Prostate gland (tissue), 2 donors: ENCODE data around the gene SLC17A7. TPM values are rescaled to one million over a fixed set of nuclear protein-coding genes. Genes with fewer than 3 reads are reported as not detected.

Experiments used
- DNase-seq: peaks from one replicate; pipeline ENCODE4 v3.0.0-alpha.2; 2019; ENCODE audit warnings: low spot score
- H3K27ac ChIP-seq, 2 donors: fragments of 200-600 bp; sonication (generic); 2 replicates each; pipeline ENCODE4 v1.5.1; 2017 to 2019
- H3K27me3 ChIP-seq: fragments of 200-600 bp; sonication (generic); replicated peaks from 2 replicates; pipeline ENCODE4 v1.5.1; 2019; ENCODE audit not compliant: insufficient read depth
- H3K36me3 ChIP-seq, 2 donors: fragments of 200-600 bp; sonication (generic); 1 replicate in 1 of 2; 2 replicates in 1 of 2; pipeline versions ENCODE4 v1.5.1 to v1.8.1; 2017 to 2019
- H3K4me1 ChIP-seq: fragments of 200-600 bp; sonication (generic); replicated peaks from 2 replicates; pipeline ENCODE4 v1.5.1; 2019
- H3K4me3 ChIP-seq, 2 donors: fragments of 200-600 bp; sonication (generic); 2 replicates each; pipeline ENCODE4 v1.5.1; 2017 to 2019
- H3K9me3 ChIP-seq: fragments of 200-600 bp; sonication (generic); 2 replicates; pipeline ENCODE4 v1.5.1; 2017
- POLR2A ChIP-seq: fragments of 450-650 bp; IDR thresholded peaks from one replicate; pipeline ENCODE4 v1.6.1; 2016; ENCODE audit warnings: antibody characterized with exemption, mild to moderate bottlenecking
- POLR2AphosphoS5 ChIP-seq: sonication (generic); formaldehyde crosslinking; IDR thresholded peaks from one replicate; pipeline ENCODE4 v1.6.1; 2017; ENCODE audit warnings: antibody characterized with exemption
- WGBS: methylation state at CpG from one replicate; pipeline ENCODE4 v1.1.5; 2018; 5-methylcytosine and 5-hydroxymethylcytosine counted together
- intact Hi-C: fragments of 100-400 bp; cut with DNase I; formaldehyde crosslinking; loops from one replicate; pipeline ENCODE4 v1.14.2; 2022
- total RNA-seq, 2 donors: library from RNA; depleted of rRNA; stranded (reverse); fragments of >200 nt; gene quantifications; one replicate each; pipeline ENCODE4 v1.1.0, GENCODE V29; 2016
- TF ChIP-seq, protein P1 (sequence below), 4 experiments: fragments of 200-600 bp in 2 of 4; fragments of 450-650 bp in 2 of 4; sonication (generic) in 2 of 4; IDR thresholded peaks; 1 replicate in 3 of 4; 2 replicates in 1 of 4; pipeline ENCODE4 v1.5.1; 2016 to 2019; ENCODE audit warnings: antibody characterized with exemption in 4 of 4, mild to moderate bottlenecking in 2 of 4, moderate library complexity in 2 of 4

SLC17A7 gene
- total RNA-seq, 2 donors from 2014 or later = 0.09 to 0.40 TPM

DNA sequence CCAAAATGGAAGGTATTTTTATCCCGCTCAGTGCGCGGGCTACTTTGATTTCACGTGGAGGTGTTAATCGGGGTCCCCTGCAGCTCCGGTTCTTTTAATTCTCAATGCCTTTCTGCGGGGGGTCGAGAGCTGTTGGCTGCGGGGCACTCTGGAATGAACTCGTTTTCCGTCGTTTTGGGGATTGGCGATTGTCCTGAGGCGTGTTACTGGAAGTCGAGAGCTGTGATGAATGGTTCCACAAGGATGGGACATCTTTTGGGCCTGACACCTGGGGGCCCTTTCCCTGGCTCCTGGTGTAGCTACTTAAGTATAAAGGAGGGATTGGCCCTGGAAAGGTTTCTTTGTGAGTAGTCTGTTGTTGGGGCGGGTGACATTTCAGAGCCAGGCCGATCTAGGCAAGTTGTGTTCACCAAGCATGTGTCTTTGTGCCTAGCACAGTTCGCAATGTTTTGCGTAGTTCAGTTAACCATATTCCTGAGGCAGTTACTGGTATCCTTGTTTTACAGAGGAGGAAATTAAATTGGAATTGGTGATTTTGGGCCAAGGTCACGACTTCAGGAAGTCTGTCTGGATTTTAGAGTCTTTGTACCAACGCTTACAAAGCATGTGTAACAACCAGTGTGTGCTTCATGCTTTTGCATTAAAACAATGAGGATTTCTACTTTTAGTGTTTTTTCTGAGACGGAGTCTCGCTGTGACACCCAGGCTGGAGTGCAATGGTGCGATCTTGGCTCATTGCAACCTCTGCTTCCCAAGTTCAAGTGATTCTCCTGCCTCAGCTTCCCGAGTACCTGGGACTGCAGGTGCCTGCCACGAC is 46.9 kb upstream of the SLC17A7 start:
- H3K4me3 ChIP-seq = peak overlapping the region; percentile 80 to 98
- under 1% methylated on average over 26 of the region's 26 CpGs for WGBS
- TF ChIP-seq, protein P1, sequence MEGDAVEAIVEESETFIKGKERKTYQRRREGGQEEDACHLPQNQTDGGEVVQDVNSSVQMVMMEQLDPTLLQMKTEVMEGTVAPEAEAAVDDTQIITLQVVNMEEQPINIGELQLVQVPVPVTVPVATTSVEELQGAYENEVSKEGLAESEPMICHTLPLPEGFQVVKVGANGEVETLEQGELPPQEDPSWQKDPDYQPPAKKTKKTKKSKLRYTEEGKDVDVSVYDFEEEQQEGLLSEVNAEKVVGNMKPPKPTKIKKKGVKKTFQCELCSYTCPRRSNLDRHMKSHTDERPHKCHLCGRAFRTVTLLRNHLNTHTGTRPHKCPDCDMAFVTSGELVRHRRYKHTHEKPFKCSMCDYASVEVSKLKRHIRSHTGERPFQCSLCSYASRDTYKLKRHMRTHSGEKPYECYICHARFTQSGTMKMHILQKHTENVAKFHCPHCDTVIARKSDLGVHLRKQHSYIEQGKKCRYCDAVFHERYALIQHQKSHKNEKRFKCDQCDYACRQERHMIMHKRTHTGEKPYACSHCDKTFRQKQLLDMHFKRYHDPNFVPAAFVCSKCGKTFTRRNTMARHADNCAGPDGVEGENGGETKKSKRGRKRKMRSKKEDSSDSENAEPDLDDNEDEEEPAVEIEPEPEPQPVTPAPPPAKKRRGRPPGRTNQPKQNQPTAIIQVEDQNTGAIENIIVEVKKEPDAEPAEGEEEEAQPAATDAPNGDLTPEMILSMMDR (IDR thresholded peaks at IDR 0.05) = no peak
- TF ChIP-seq POLR2AphosphoS5 (no peak), POLR2A (no peak)
- intact Hi-C loops = no loop called here
- no peaks in the 10 kb centered on the region for H3K27me3 ChIP-seq
- H3K9me3 ChIP-seq = no peaks in the 10 kb centered on the region
- no peak for DNase-seq
- peaks cover 17% of the 10 kb centered on the region for H3K4me1 ChIP-seq
- peak overlapping the region; percentile 84 to 88 for H3K27ac ChIP-seq
- peaks cover 23 to 26% of the 10 kb centered on the region in 2 donors for H3K36me3 ChIP-seq

DNA sequence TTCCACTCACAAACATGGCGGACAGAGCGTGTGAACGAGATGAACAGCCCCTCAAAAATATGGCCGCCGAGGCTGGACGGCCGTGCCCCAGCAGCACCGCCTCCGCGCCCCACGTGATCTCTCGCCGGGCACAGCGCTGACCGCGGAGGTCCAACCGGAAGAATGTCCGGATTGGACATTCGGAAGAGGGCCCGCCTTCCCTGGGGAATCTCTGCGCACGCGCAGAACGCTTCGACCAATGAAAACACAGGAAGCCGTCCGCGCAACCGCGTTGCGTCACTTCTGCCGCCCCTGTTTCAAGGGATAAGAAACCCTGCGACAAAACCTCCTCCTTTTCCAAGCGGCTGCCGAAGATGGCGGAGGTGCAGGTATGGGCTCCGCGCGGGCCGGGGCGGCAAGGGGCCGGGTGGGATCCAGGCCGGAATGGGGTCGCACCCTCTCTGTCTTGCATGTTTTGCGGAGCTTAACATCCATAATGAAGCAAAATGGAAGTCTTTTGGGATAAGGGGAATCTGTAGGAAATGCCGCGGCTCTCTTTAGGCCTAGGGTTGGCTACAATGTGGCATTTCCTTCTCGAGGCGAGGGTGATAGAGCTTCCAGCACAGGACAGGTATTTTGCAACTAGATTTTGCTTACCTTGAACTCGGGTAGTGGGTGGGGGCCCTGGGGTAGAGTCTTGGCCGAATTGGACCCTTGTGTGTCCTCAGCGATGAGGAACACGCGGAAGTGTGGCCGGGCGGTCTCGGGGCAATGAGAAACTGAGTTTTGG is 46.1 kb upstream of the SLC17A7 start, which contains the start of gene RPL13A:
RPL13A (plus strand) TSS at position 332 of the 769 bp plus-strand sequence; CDS start at position 354, 22 bp downstream.
- TF ChIP-seq POLR2AphosphoS5 (peak; percentile 100), POLR2A (peak; percentile 88)
- TF ChIP-seq, protein P1 (IDR thresholded peaks at IDR 0.05) = peak in 1 of 4 experiments; percentile 19
- DNase-seq = peak; percentile 99
- H3K27me3 ChIP-seq = no peaks in the 10 kb centered on the region
- 0% methylated on average over 57 of the region's 57 CpGs for WGBS
- H3K4me1 ChIP-seq = peaks cover 17% of the 10 kb centered on the region
- H3K36me3 ChIP-seq = peaks cover 23 to 26% of the 10 kb centered on the region in 2 donors
- peak within 1 kb of the TSS; percentile 84 to 88 for H3K27ac ChIP-seq
- peak within 1 kb of the TSS; percentile 80 to 98 for H3K4me3 ChIP-seq
- intact Hi-C loops = loop anchor here (1.0 kb wide), 1 partner anchor 9 kb away; the partner anchor contains the start of gene RPS11
- H3K9me3 ChIP-seq = no peaks in the 10 kb centered on the region

DNA sequence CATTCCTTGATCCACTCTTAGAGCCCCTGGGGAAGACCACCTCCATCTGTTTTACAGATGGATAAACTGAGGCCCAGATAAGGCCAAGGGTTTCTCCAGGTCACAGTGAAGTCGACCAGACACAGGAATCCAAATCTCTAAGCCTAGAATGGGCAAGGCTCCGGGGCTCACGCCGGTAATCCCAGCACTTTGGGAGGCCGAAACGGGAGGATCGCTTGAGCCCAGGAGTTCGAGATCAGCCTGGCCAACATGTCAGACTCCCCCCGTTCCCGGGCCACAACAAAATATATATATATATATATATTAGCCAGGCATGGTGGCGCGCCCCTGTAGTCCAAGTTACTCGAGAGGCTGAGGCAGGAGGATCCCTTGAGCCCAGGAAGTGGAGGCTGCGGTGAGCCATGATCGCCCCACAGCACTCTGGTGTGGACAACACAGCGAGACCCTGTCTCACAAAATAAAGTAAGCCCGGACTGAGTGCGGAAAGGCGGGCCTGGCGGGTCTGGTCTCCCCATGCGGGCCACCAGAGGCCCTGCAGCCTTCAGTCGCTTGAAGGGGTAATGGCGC is 45.5 kb upstream of the SLC17A7 start:
- no peak overlapping the region for H3K4me3 ChIP-seq
- no peaks in the 10 kb centered on the region for H3K27me3 ChIP-seq
- peak overlapping the region; percentile 78 to 80 for H3K27ac ChIP-seq
- peaks cover 17% of the 10 kb centered on the region for H3K4me1 ChIP-seq
- intact Hi-C loops = loop anchor here (1.0 kb wide), 1 partner anchor 10 kb away; the partner anchor contains the start of gene RPS11
- H3K9me3 ChIP-seq = no peaks in the 10 kb centered on the region
- WGBS = 65% methylated on average over 23 of the region's 23 CpGs
- DNase-seq = no peak
- H3K36me3 ChIP-seq = peaks cover 19 to 20% of the 10 kb centered on the region in 2 donors
- TF ChIP-seq, protein P1 (IDR thresholded peaks at IDR 0.05) = no peak
- TF ChIP-seq POLR2A (no peak), POLR2AphosphoS5 (no peak)

DNA sequence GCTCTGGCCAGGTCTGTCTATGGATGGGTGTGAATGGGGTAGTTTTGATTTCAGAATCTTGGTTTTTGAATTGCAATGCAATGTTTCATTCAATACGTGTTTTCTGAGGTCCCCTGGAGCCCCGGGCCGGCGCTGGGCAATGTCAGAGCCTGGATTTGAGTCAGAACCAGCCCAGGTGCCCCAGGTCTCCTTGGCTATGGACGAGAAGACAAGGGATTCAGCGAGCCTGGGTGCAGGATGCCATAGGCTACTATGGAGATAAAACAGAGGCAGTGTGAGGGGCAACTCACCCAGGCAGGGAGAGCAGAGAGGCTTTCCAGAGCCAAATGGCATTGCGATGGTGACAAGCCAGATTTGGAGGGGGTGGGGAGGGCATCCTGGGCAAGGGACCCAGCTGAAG is 44.9 kb upstream of the SLC17A7 start:
- H3K4me3 ChIP-seq = no peak overlapping the region
- no peaks in the 10 kb centered on the region for H3K27me3 ChIP-seq
- H3K4me1 ChIP-seq = peaks cover 17% of the 10 kb centered on the region
- intact Hi-C loops = no loop called here
- DNase-seq = no peak
- 93% methylated on average over 7 of the region's 7 CpGs for WGBS
- no peaks in the 10 kb centered on the region for H3K9me3 ChIP-seq
- H3K36me3 ChIP-seq = peaks cover 14 to 15% of the 10 kb centered on the region in 2 donors
- H3K27ac ChIP-seq = no peak overlapping the region
- TF ChIP-seq POLR2AphosphoS5 = no peak
- TF ChIP-seq POLR2A = no peak
- TF ChIP-seq, protein P1 (IDR thresholded peaks at IDR 0.05) = no peak
